Left hindlimb (tissue), 1 donor: ENCODE measurements around the gene STOML1.
A peak's percentile ranks its signal among the peaks of the same experiment; 100 is the strongest.
"Not testable (repeated sequence)": the region's sequence is repeated elsewhere in the genome, so short reads cannot be mapped to it uniquely, and the experiment has no call there.

Experiments
- DNase-seq: peaks from one replicate; pipeline ENCODE4 v3.0.0-alpha.2; 2018

The STOML1 gene

DNA sequence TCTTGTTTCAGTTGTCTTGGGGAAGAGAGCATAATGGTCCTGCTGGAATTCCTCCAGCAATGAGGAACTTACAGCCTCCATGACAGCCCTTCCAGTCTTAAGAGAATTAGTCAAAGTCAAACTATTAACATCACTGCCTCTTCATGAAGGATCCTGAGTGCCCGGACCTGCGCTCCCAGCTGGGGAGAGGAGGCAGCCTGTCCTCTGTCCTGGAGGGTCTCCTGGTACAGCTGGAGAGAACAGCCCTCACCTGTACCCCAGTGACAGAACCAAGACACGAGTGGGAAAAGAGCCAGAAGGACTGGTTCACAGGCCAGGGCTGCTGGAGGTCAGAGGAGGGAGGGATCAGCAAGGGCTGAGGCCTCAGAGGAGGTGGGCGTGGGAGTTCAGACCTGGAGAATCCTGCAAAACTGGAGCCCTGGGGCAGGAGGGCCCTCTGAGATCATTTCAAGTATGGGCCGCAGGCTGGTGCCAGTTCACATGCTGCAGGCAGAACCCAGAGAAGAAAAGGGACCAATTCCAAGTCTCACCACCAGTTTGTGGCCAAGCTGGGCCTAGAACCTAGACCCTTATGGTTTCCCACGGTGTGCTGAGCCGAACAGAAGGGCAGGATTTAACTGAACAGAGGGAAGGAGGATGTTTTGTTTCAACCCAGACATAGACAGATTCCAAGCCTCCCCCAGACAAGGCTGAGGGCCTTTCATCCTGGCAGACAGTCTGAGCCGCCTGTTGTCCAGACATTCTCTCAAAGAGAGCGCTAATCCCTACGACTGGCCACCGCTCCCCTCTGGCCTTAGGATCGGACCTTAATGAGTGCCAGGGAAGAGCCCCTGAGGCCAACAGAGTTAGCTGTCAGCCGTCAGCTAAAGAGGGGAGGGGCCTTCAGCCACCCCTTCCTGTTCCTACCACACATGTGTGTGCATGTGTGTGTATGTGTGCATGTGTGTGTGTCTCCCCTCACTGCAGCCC, 47.6 kb downstream of the STOML1 start:
- peak; percentile 12 for DNase-seq

DNA sequence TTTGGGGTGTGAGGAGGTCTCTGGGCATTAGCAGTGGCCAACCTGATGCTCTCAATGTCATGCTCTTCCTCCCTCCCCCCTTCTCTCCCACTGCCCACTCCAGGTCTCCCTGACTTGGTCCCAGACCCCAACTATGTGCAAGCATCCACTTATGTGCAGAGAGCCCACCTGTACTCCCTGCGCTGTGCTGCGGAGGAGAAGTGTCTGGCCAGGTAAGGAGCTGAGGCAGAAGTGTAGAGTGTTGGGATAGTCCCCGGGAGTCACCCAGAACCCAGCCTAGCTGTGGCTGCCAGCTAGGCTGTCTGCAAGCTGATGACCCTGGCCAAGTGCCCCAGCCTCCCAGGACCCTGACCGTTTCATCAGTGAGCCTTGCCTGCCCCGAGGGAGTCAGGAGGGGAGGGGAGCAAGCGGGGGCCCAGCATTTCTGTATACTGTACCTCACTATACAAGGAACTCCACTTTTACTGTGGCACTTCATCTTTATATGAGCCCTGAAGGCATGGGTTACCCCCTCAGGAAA, 49.3 kb downstream of the STOML1 start:
- no peak for DNase-seq

- DNase-seq = no peak
Measured at GRCh38 chr15:73941871-73942635, 50.0 kb downstream of the STOML1 start.

- no peak for DNase-seq
Measured at GRCh38 chr15:73941449-73941848, 50.6 kb downstream of the STOML1 start.

- DNase-seq = no peak
Measured at GRCh38 chr15:73941044-73941443, 51.1 kb downstream of the STOML1 start.

DNA sequence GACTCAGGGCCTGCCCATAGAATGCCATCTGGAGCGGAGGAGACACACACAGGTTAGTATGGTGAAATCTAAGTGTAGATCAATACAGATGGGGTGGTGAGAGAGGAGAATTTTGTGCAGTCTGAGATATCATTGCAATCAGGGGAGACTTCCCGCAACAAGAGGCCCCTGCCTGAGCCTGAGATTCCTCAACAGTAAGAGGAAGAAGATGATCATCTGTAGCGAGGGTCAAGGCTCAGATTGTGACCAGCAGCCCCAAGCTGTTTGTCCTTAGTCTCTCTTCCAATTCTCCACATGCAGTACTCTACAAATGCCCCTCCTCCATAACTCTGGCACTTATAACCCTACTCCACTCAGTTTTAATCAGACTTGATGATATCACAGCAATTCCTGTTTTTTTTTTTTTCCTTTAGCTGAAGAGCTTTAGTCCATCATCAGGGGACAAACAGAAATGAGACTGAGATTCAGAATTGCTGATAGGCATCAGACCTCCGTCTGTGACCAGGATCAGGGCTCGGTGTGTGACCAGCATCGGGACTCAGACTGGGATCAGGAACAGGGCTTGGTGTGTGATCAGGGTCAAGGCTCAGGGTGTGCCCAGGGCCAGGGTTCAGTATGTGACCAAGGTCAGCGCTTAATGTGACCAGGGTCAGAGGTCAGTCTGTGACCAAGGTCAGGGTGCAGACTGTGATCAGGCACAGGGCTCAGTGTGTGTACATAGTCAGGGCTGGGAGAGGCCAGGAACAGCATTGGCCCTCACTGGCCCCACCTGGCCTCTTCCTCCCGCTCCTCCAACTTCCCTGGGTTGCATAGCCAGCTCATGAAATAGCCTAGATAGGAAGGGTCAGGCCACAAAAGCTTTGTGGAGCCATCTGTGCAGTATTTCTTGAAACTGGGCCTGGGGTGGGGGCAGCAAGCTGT, 51.8 kb downstream of the STOML1 start:
- DNase-seq = no peak

GRCh38 chr15:73939138-73939537, 53.0 kb downstream of the STOML1 start:
- no peak for DNase-seq

- DNase-seq = not testable (repeated sequence)
Measured at GRCh38 chr15:73938516-73938915, 53.6 kb downstream of the STOML1 start.

- no peak for DNase-seq
Measured at GRCh38 chr15:73937726-73938125, 54.4 kb downstream of the STOML1 start.

DNA sequence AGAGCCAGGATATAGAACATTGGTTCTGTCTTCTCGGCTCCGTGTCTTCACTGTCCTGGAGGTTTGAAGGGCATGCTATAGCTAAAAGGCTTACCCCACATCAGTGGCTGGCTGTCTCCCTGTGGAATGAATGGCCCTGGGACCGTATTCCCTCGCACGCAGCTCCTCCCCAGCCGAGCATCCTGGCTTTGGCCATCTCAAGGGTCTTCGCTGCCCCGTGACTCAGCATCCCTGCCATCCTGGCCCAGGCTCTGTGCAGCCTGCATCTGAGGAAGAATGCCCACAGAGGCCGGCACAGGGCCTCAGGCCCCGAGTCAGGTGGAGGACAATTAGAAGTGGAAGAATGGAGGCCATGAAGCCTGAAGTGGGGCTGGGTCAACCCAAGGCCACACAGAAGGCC, 54.8 kb downstream of the STOML1 start:
- no peak for DNase-seq

DNA sequence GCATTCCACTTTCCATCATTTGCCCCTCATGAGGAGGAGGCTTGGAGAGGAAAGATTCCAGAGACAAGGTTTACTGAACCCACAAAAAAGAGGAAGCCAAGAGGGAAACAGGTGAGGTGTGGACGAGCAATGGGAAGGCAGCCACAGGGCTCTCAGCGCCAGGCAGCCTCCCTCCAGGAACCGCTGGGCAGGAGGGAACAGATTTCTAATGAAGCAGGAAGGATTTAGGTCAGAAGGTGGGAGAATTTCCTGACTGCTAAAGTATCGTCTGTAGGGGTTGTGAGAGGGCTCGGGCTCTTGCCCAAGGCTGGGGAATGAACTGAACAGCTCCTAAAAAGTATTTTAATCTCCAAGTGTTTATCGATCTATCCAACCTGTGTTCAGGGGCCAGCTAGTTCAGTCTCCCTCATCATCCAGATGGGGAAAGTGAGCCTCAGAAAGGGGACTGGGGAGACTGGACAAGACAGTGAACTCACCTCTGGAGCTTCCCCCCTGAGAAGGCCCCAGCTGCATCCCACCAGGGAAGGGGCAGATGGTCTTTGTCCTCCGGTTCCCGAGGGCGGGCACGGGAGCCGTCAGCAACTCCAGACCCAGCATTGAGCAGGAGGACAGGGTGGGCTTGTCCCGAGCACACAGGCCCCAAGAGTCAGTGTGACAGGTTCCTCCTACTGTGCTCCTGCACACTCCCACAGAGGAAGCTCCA, 55.4 kb downstream of the STOML1 start:
- DNase-seq = no peak

GRCh38 chr15:73936181-73936580, 55.9 kb downstream of the STOML1 start:
- DNase-seq = no peak

- peak; percentile 14 for DNase-seq
Measured at GRCh38 chr15:73935547-73935946, 56.5 kb downstream of the STOML1 start.

- DNase-seq = no peak
Measured at GRCh38 chr15:73934281-73934680, 57.8 kb downstream of the STOML1 start.

DNA sequence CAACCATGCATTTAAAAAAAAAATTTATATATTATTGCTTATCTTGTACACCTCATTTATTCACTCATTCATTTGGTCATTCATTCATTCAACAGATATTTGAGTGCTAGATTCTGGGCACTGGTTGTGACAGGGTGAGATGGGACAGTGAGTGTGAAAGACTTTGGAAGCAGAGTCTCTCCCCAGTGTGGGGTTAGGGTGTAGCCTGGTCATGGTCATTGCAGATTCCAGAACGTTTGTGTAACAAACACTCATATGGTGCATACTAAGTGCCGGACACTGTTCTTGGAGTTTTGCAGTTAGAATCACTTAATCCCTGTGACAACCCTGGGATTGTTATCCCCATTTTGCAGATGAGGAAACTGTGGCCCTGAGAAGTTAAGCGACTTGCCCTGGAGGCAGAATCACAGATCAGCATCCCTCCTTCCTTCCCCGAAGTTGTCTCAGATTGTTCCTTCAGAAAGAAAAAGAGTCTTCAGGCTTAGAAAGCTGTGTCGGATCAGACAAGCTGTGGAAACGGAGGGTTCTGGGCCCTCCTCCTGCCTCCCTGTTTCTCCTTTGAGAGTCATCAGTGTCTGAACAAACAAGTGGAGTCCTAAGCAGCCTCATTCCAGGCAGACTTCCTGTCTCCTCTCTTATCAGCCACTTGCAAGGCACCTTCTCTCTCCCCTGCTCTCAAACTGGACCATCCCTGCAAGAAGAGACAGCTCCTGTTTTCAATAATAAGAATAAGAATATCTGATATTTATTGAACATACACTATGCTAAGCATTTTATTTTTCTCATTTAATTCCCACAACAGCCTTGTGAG, 59.5 kb downstream of the STOML1 start:
- peak; percentile 8 for DNase-seq

- DNase-seq = peak; percentile 28
Measured at GRCh38 chr15:73931441-73931840, 60.7 kb downstream of the STOML1 start.

DNA sequence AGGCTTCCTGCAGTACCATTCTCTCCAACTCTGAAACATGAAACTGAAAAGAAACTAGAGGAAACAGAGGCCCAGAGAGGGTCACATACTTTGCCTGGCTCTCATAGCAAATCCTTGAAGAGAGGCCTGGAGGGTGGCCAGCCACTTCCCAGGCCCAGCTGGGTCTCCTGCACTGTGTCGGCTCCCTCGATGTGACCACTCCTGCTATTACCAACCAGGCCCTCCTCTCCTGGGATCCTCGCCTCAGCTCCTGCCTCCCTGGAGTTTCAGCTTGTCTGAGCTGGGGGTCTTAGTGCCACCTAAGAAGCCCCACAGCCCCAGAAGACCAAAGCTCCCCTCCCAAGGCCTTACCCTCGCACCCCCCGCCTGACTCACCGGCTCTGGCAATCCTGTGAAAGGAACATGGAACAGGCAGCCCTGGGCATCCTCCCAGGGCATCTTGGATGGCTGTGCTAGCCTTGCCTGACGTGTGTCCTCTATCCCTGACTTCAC, 61.3 kb downstream of the STOML1 start:
- no peak for DNase-seq

DNA sequence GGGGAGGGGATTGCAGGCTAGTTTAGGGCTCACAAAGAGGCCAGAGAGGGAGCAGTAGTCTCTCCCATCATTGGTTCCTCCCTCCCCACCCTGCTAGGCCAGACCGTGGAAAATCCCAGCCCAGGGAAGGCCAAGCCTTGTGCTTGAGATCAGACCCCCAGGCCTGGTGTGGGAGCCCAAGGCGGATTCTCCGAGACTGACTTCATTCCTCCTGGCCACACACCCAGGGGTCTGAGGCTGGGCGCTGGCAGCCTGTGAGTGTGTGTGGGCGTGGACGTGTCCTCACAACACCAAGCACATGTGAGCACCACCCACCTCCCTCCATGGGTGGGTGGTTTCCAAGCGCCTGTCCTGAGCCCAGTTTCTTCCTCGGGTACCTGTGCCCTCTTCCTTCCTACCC, 61.7 kb downstream of the STOML1 start:
- peak; percentile 70 for DNase-seq

DNA sequence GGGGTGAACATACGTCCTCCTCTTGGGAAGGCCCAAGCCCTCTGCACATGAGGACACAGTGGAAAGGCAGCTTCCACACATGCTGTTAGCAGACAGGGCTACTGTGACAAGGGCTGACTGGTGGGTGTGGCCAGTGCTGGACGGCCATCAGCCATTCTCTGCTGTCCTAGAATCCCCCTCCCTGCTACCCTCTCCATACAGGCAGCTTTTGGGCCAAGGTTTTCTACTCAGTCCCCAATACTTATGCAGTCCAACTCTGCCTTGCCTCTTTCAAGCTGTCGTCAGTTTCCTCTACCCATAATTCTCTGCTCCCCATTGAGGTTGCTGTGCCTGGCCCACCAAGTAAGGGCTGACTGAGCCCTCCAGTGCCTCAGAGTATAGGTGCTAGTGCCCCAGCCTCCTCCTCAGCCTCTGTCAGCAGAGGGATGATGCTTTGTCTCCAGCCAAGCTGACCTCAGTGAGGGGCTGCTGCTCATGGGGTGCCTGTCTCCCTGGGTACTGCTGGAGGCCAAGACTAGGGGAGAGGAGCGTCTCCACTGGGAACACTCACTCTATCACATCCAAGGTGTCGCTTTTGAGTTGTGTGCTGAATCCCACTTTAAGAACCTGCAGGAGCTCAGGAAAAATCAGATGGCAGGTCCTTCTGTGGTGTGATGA, 63.0 kb downstream of the STOML1 start:
- no peak for DNase-seq
